ENCODE measurements around the gene KCNJ15. TPM values are rescaled to one million over a fixed set of nuclear protein-coding genes. Genes with fewer than 3 reads are reported as not detected.

Gene KCNJ15
- total and polyA plus RNA-seq, 2 experiments from 2014 or later: not detected

GRCh38 chr21:38350684-38351083 lies 93.9 kb downstream of the KCNJ15 start:
- no peak for DNase-seq (ENCODE audit: low spot score)
- H3K4me2 ChIP-seq: no peak overlapping the region

More at GRCh38 chr21:38350684-38351083, 93.9 kb downstream of the KCNJ15 start:
- no peak overlapping the region for H2AFZ ChIP-seq
- H3K27me3 ChIP-seq (ENCODE audit: insufficient read depth): peaks cover 4% of the 10 kb centered on the region; the same call in 1 of the 2 replicates
- H3K36me3 Mint-ChIP-seq (ENCODE audit: low read depth): no peaks in the 10 kb centered on the region; the same call in 2 of the 3 replicates
- H3F3A ChIP-seq (replicated peaks; ENCODE audit: low read depth): no peaks in the 10 kb centered on the region
- H3K36me3 ChIP-seq (ENCODE audit: insufficient read depth): no peaks in the 10 kb centered on the region
- no peak for TF ChIP-seq STAT1 (IDR thresholded peaks at IDR 0.05; ENCODE audit: unreplicated experiment)
- TF ChIP-seq ETS1 (IDR thresholded peaks at IDR 0.05): no peak
- TF ChIP-seq JUNB (IDR thresholded peaks at IDR 0.05; ENCODE audit: unreplicated experiment): no peak
- TF ChIP-seq REST (IDR thresholded peaks at IDR 0.05; ENCODE audit: unreplicated experiment): no peak
- no peak for TF ChIP-seq ZNF331 (CRISPR knock-in tag; IDR thresholded peaks at IDR 0.05; ENCODE audit: low read depth)
- no peak for TF ChIP-seq CREB1 (CRISPR knock-in tag; IDR thresholded peaks at IDR 0.05; ENCODE audit: low read depth)
- TF ChIP-seq EZH2 (IDR thresholded peaks at IDR 0.05; ENCODE audit: low read depth, unreplicated experiment): no peak
- no peak for TF ChIP-seq ZNF462 (CRISPR knock-in tag; IDR thresholded peaks at IDR 0.05)
- no peak for TF ChIP-seq NANOG (IDR thresholded peaks at IDR 0.05; ENCODE audit: borderline replicate concordance)
- TF ChIP-seq POLR2AphosphoS5 (IDR thresholded peaks at IDR 0.05; ENCODE audit: low read depth): no peak
- no peak for TF ChIP-seq EZH2phosphoT487 (IDR thresholded peaks at IDR 0.05; ENCODE audit: unreplicated experiment)
- no peak for TF ChIP-seq CTCF (conservative IDR thresholded peaks at IDR 0.05; ENCODE audit: low read depth in 2 of 2)
- no peak for TF ChIP-seq ZNF114 (CRISPR knock-in tag; IDR thresholded peaks at IDR 0.05)
- no peaks in the 10 kb centered on the region for H4K20me1 ChIP-seq (replicated peaks; ENCODE audit: insufficient read depth)
- H3K4me1 ChIP-seq (ENCODE audit: insufficient read depth): peaks cover 10% of the 10 kb centered on the region; the same call in 1 of the 2 replicates
- H3K9me3 Mint-ChIP-seq: no peaks in the 10 kb centered on the region; the same call in 2 of the 3 replicates
- H3K79me2 ChIP-seq (replicated peaks; ENCODE audit: insufficient read depth): no peaks in the 10 kb centered on the region
- ATAC-seq: no peak
- no peak overlapping the region for H3K27ac Mint-ChIP-seq
- no peaks in the 10 kb centered on the region for H3K9me2 ChIP-seq (ENCODE audit: insufficient read depth)
- H3K27me3 Mint-ChIP-seq (ENCODE audit: insufficient read depth, low read depth, poor library complexity): peaks cover 23% of the 10 kb centered on the region
- no peak overlapping the region for H3K27ac ChIP-seq (ENCODE audit: low read depth)
- H3K4me3 Mint-ChIP-seq: no peak overlapping the region
- no peak overlapping the region for H3K4me3 ChIP-seq
- H3K4me1 Mint-ChIP-seq: peaks cover 25% of the 10 kb centered on the region

Data from GM23338 (cell line).